HG02852 (cell line): ENCODE results near the gene NIPAL4.
A peak's percentile ranks its signal among the peaks of the same experiment; 100 is the strongest.

ENCODE experiments used
- ATAC-seq: cut with Tn5 transposase; IDR thresholded peaks from one replicate; pipeline ENCODE4 v1.9.1; 2021; ENCODE audit warnings: mild to moderate bottlenecking, moderate library complexity; ENCODE audit not compliant: unreplicated experiment

The NIPAL4 gene

DNA sequence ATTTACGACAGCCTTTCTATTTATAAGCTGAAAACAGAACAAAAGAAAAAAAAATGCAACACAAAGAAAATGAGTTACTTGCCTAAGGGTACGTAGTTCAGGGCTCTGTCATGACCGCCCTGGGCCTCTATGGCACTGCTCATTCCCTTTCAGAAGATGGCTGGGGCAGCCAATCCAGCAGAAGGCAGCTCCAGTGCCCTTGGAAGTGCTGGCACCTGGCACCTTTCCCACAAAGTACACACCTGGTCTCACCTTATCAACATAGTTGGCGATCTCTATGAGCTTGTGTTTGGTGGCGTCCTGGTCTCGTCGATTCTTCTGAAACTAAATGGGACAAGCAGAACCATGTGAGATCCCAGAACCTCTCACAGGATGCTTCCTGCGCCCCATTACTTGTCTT, 53.2 kb downstream of the NIPAL4 start:
- no peak for ATAC-seq

DNA sequence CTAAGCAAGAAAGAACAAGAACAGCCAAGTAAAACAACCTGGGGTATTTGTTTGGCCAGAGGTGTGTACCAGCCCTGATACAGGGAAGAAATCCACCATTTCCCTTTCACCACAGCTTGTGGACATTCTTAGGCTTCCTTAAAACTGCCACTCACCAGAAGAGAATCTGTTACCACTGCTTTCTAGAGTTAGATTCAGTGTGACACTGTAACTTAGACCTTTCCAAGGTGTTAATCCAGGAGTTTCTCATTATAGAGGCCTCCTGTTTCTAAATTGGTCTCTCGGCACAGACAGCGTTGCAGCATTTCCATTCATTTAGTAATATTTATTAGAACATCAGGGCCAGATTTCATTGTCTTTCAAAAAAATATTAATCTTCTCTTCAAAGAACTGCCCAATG, 55.0 kb downstream of the NIPAL4 start:
- no peak for ATAC-seq

DNA sequence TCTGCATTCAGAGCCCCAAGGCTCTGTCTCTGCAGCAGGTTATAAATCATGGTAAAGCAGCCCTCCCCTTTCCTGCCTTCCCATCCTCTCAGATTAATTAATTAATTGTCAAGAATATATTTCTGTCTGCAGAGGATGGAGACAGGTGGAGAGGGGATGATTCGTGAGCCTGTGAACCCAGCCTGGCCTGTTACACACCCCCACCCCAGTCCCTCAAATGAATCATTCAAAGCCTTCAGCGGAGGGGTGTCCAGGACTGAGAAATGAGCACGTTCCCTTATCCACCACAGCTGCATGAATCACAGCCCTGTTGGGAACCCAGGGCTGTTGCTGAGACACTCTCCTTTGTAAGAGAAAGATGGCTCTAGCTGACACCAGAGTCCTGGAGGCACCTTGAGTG, 56.0 kb downstream of the NIPAL4 start:
- ATAC-seq = no peak

DNA sequence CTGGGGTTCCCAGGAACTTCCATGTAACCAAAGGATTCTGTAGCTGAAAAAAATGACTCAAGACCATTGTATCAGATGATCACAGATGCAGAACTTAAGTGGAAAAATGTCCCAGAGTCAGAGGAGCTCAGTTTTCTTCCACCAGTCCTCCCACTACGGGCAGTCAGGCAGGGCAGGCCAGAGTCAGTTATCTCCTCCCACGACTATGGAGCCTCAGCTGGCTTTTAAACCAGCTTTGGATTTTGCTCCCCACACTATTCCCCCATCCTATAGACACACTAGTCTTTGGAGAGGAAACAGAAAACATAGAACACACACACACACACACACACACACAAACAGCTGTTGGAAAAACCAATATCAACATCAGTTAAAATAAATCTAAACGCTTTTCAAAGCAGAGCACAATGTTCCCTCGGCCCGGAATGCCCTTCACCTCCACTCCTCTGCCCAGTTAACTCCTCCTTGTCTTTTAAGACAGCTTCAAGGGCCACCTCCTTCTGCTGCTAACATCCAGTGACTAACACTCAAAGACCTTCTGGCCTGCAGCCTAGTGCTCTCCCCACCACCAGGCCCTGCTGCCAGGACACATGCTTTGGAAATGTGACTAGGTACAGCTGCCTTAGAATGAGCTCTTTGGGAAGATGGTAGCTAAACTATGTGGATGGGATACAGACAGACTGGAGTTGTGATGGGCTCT, 56.8 kb downstream of the NIPAL4 start:
- ATAC-seq = no peak

DNA sequence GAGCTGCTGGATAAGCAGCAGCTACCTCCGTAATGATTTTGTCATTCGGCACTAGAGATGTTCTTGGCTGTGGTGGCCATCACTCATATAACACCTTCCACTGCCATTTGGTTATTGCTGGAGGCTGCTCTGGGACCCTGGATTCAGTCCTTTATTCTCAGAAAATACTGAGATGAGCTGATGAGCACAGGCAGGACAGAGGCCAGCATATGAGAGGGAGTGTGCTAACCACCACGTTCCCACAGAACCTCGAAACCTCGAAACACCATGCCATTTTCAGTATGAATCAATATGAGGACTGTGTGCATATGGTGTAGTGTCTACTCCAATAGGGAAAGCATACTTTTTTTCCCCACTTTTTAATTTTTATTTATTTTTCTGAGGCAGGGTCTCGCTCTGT, 59.0 kb downstream of the NIPAL4 start:
- ATAC-seq = peak; percentile 86

DNA sequence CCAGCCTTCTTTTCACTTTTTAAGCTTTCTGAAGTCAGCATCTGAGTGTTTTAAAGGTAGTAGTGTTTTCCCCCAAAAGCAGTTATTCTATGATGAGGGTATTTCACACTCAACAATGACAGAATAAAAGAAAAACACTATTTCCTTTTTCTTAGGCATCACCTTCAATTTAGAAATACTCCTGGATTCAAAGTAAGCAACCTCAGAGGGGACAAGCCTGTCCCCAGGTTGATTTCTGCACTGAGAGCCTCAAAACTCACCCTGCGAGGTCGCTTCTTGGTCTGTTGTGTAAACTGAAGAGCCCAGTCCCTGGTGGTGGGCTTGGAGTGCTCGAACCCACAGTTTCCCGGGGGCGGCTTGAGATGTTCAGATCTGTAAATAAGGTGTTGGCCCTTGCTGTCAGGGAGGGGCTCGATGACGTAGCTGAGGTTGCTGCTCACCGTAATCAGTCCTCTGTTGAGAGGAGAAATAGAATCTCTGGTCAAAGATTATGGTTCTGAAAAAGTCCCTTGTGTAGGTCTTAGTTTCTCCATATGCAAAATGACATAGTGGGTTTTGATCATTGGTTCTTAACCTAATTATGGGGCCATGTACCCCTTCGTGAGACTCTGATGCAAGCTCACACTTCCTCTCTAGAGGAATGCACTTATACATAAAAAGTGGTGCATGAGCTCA, 59.7 kb downstream of the NIPAL4 start:
- ATAC-seq = peak; percentile 61

DNA sequence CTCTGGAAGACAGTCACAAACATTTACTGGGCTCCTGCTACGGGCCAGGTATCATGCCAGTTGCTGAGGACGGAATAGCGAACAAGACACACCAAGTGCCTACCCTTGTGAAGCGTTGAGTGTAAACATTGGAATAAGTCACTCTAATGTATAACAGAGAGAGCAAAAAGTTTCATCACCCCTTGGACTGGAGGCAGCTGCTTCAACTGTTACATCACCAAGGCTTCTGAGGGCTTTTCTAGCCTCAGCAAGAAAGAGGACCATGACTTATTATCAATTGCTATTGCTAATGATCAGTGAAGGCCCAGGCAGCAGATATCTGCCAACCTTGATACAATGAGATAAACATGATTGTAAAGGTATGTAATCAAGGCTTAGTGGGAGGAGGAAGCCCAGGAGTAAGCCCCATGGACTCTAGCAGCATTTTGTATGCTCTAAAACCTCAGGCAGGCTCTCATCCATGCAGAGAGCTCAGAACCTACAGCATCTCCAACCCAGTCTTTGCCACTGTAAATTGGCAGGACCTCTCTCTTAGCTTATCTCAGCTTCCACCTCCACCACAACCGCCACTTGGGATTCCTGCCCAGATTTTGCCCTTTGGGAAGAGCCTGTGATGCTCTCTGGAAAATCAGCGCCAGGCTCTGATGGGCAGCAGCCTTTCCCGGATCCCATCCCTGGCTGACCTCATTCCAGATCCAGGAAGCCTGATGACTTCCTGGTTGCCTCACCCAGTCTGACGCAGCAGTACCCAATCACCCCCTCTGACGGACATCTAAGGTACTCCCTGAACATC, 61.1 kb downstream of the NIPAL4 start:
- no peak for ATAC-seq

DNA sequence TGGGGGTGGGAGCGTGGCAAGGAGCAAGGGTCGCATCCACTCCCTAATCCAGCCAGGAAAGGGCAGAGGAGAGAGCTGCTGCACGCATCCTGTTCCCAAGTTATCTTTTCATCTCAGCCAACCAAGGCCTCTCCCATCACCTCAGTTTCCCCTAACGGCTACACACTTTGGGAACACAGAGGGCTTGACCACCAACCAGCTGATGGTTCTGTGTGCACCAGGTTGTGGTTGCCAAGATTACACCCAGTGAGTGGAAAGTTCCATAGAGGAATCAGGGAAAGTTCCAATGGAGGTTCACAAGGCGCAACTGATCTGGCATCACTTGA, 61.7 kb downstream of the NIPAL4 start:
- ATAC-seq = no peak

DNA sequence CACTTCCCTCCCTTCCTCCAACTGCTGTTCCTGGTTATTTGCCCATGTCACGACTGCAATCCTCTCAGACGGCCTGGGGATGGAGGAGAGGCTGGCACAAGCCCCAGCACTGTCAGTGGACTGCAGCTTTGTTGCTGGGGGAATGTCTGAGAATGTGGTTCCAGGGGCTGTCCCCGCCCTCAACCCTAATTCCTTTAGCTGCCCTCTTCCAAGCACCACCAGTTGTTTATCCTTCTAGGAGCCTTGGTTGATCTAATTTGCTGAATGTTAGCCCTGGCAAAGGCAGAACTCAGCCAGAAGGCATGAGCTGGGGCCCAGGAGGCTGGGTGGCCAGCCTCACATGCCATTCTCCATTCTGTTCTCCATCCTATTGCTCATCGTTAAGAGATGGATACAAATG, 64.0 kb downstream of the NIPAL4 start:
- ATAC-seq = no peak
